ENCODE measurements around the gene BMP3. TPM values are rescaled to one million over a fixed set of nuclear protein-coding genes. Genes with fewer than 3 reads are reported as not detected.

Gene BMP3
- polyA plus RNA-seq, 3 donors, result not detected

GRCh38 chr4:81019006-81019405 lies 11.5 kb upstream of the BMP3 start:
- no peak overlapping the region for H3K9ac ChIP-seq (ENCODE audit: insufficient read depth, low read length, poor library complexity, severe bottlenecking)
- H4K20me1 ChIP-seq (ENCODE audit: insufficient read depth, low read length), result no peaks in the 10 kb centered on the region
- H3K9me3 Mint-ChIP-seq, result peaks cover 2 to 9% (median 4%) of the 10 kb centered on the region in 7 donors
- H3K36me3 Mint-ChIP-seq, result no peaks in the 10 kb centered on the region
- H3K4me2 ChIP-seq (replicated peaks; ENCODE audit: extremely low read depth, low read length, poor library complexity, severe bottlenecking), result no peak overlapping the region
- no peak overlapping the region for H3K4me3 ChIP-seq (replicated peaks in 1 of 3; ENCODE audit: low read depth in 2 of 3, low read length in 3 of 3)
- intact Hi-C loops (cut with micrococcal nuclease), result no loop called here
- no peak overlapping the region for H3K27ac Mint-ChIP-seq
- peaks cover 2 to 5% (median 4%) of the 10 kb centered on the region in 3 donors for H3K27me3 Mint-ChIP-seq (ENCODE audit: low read depth in 3 of 3)
- H3K79me2 ChIP-seq (ENCODE audit: insufficient read depth, low read length), result no peaks in the 10 kb centered on the region
- H3K4me1 ChIP-seq (ENCODE audit: control insufficient read depth in 1 of 2, insufficient read depth in 2 of 2, low read length in 2 of 2), result no peaks in the 10 kb centered on the region
- H3K27me3 ChIP-seq (ENCODE audit: control insufficient read depth in 2 of 2, insufficient read depth in 2 of 2, low read length in 2 of 2), result peaks cover 0 to 3% of the 10 kb centered on the region in 2 donors
- no peak overlapping the region for H3K4me3 Mint-ChIP-seq
- H3K9me3 ChIP-seq (replicated peaks in 1 of 2; ENCODE audit: control insufficient read depth in 1 of 2, insufficient read depth in 1 of 2, low read length in 2 of 2), result peaks cover 0 to 5% of the 10 kb centered on the region in 2 donors
- 88% methylated on average over 1 of the region's 1 CpG for WGBS (ENCODE audit: insufficient coverage)
- no peak for TF ChIP-seq CTCF (IDR thresholded peaks at IDR 0.05)
- H3K27ac ChIP-seq (ENCODE audit: low read depth in 1 of 2, low read length in 2 of 2), result no peak overlapping the region
- no peaks in the 10 kb centered on the region for H3K36me3 ChIP-seq (replicated peaks in 1 of 2; ENCODE audit: control insufficient read depth in 1 of 2, insufficient read depth in 2 of 2, low read length in 2 of 2)
- no peaks in the 10 kb centered on the region for H3K4me1 Mint-ChIP-seq
- no peak for DNase-seq
- H2AFZ ChIP-seq (ENCODE audit: insufficient read depth, low read depth, low read length, poor library complexity, severe bottlenecking), result no peak overlapping the region

GRCh38 chr4:81021142-81021944 lies 9.2 kb upstream of the BMP3 start:
- Histone ChIP-seq H3K4me3 (replicated peaks in 1 of 3; ENCODE audit: low read depth in 2 of 3, low read length in 3 of 3) (no peak overlapping the region), H3K4me1 (ENCODE audit: control insufficient read depth in 1 of 2, insufficient read depth in 2 of 2, low read length in 2 of 2) (no peaks in the 10 kb centered on the region), H2AFZ (ENCODE audit: insufficient read depth, low read depth, low read length, poor library complexity, severe bottlenecking) (no peak overlapping the region), H3K9ac (ENCODE audit: insufficient read depth, low read length, poor library complexity, severe bottlenecking) (no peak overlapping the region), H3K27me3 (ENCODE audit: control insufficient read depth in 2 of 2, insufficient read depth in 2 of 2, low read length in 2 of 2) (peaks cover 0 to 3% of the 10 kb centered on the region in 2 donors), H3K36me3 (replicated peaks in 1 of 2; ENCODE audit: control insufficient read depth in 1 of 2, insufficient read depth in 2 of 2, low read length in 2 of 2) (no peaks in the 10 kb centered on the region), H3K79me2 (ENCODE audit: insufficient read depth, low read length) (no peaks in the 10 kb centered on the region), H4K20me1 (ENCODE audit: insufficient read depth, low read length) (no peaks in the 10 kb centered on the region), H3K4me2 (replicated peaks; ENCODE audit: extremely low read depth, low read length, poor library complexity, severe bottlenecking) (no peak overlapping the region), H3K9me3 (replicated peaks in 1 of 2; ENCODE audit: control insufficient read depth in 1 of 2, insufficient read depth in 1 of 2, low read length in 2 of 2) (peaks cover 0 to 4% of the 10 kb centered on the region in 2 donors), H3K27ac (ENCODE audit: low read depth in 1 of 2, low read length in 2 of 2) (no peak overlapping the region)
- no peak for DNase-seq
- Mint-ChIP-seq H3K27ac (no peak overlapping the region), H3K27me3 (ENCODE audit: low read depth in 3 of 3) (peaks cover 4 to 12% (median 4%) of the 10 kb centered on the region in 3 donors), H3K36me3 (no peaks in the 10 kb centered on the region), H3K4me1 (no peaks in the 10 kb centered on the region), H3K9me3 (peaks cover 0 to 7% (median 3%) of the 10 kb centered on the region in 7 donors), H3K4me3 (no peak overlapping the region)
- intact Hi-C loops (cut with micrococcal nuclease), result no loop called here
- WGBS (ENCODE audit: insufficient coverage), result 80% methylated on average over 1 of the region's 5 CpGs
- TF ChIP-seq CTCF (IDR thresholded peaks at IDR 0.05), result no peak

Measured in CD14-positive monocyte (primary cell).